ENCODE results near the gene OR2B3.
"Not testable (repeated sequence)": the region's sequence is repeated elsewhere in the genome, so short reads cannot be mapped to it uniquely, and the experiment has no call there.

OR2B3 gene

GRCh38 chr6:29087213-29087612 is at the start of gene OR2B3:
TSS of gene OR2B3 (minus strand) at chr6:29087313. CDS start at chr6:29087248, 65 bp downstream.
- DNase-seq = no peak

- no peak for DNase-seq
These were observed 44.6 kb upstream of the OR2B3 start for GRCh38 chr6:29131691-29132090.

GRCh38 chr6:29130644-29131043 is 43.5 kb upstream of the OR2B3 start:
- DNase-seq = no peak

- no peak for DNase-seq
These were observed 42.4 kb upstream of the OR2B3 start for GRCh38 chr6:29129326-29130012.

GRCh38 chr6:29114964-29115363 is 27.9 kb upstream of the OR2B3 start:
- DNase-seq = not testable (repeated sequence)

GRCh38 chr6:29112135-29112534 is 25.0 kb upstream of the OR2B3 start:
- no peak for DNase-seq

- DNase-seq = no peak
These were observed 20.6 kb upstream of the OR2B3 start, which contains the start of gene OR2J3 for GRCh38 chr6:29107758-29108157. TSS of gene OR2J3 (plus strand) at chr6:29108058. CDS start at chr6:29111891, 3,833 bp downstream.

- no peak for DNase-seq
These were observed 12.1 kb upstream of the OR2B3 start, which contains the start of gene OR2J1 for GRCh38 chr6:29099190-29099589. TSS of gene OR2J1 (plus strand) at chr6:29099490. CDS start at chr6:29100943, 1,453 bp downstream.

GRCh38 chr6:29097803-29098202 is 10.7 kb upstream of the OR2B3 start:
- no peak for DNase-seq

- no peak for DNase-seq
These were observed 5.8 kb upstream of the OR2B3 start for GRCh38 chr6:29092957-29093356.

- no peak for DNase-seq
These were observed 4.7 kb downstream of the OR2B3 start for GRCh38 chr6:29082457-29082856.

GRCh38 chr6:29081312-29081711 is 5.8 kb downstream of the OR2B3 start:
- DNase-seq = no peak

- DNase-seq = no peak
These were observed 7.9 kb downstream of the OR2B3 start for GRCh38 chr6:29079203-29079602.

GRCh38 chr6:29071831-29072723 is 15.0 kb downstream of the OR2B3 start:
- no peak for DNase-seq

GRCh38 chr6:29051680-29052079 is 35.4 kb downstream of the OR2B3 start:
- no peak for DNase-seq

GRCh38 chr6:29045075-29045474 is 42.0 kb downstream of the OR2B3 start, which contains the start of gene OR2W1:
TSS of gene OR2W1 (minus strand) at chr6:29045175. CDS start at chr6:29045175, 0 bp downstream.
- no peak for DNase-seq

Measured in NCI-H524 treated with DMSO at 0.1 percent for 48 hours (cell line).